ENCODE measurements around the gene PXDC1. TPM values are rescaled to one million over a fixed set of nuclear protein-coding genes. Genes with fewer than 3 reads are reported as not detected.

Gene PXDC1
- polyA plus RNA-seq, 1 donor from 2014 or later: 3.9 TPM

DNA sequence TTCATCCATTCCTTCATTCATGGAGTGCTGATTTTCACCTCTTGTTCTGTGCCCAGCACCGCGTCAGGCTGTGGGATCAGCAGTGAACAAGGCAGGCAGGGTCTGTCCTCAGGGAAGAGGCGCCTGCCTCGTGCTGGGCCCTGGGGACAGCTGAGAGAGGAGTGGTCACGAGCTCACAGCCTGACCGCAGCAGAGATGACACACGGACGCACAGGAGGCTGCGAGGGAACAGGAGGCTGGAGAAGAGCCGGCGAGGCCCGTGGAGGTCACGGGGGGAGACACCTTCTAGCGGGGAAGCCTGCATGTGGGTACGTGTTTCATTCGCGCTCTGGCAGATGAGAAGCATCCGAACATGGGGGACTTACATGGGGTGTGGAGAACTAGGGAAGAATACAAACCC, 27.5 kb downstream of the PXDC1 start:
- Histone ChIP-seq H3F3A (ENCODE audit: insufficient read depth, low read length, poor library complexity, severe bottlenecking) (no peaks in the 10 kb centered on the region), H3K27ac (ENCODE audit: low read length) (no peak overlapping the region), H3K9me2 (ENCODE audit: insufficient read depth, low read length) (no peaks in the 10 kb centered on the region), H3K36me3 (ENCODE audit: insufficient read depth, low read length) (no peaks in the 10 kb centered on the region), H4K20me1 (ENCODE audit: insufficient read depth) (no peaks in the 10 kb centered on the region), H3K79me2 (replicated peaks; ENCODE audit: insufficient read depth, low read length) (no peaks in the 10 kb centered on the region), H3K4me2 (ENCODE audit: low read length) (no peak overlapping the region), H3K9me3 (ENCODE audit: low read length) (no peaks in the 10 kb centered on the region), H3K9ac (ENCODE audit: low read length) (no peak overlapping the region), H2AFZ (ENCODE audit: low read depth, low read length) (no peak overlapping the region), H3K27me3 (ENCODE audit: insufficient read depth, low read depth, low read length) (no peaks in the 10 kb centered on the region), H3K4me3 (ENCODE audit: low read length) (no peak overlapping the region)
- no peak for TF ChIP-seq TAF1 (IDR thresholded peaks at IDR 0.05; ENCODE audit: low read depth)
- TF ChIP-seq RAD21 (conservative IDR thresholded peaks at IDR 0.05): no peak
- TF ChIP-seq EP300 (conservative IDR thresholded peaks at IDR 0.05; ENCODE audit: poor library complexity, severe bottlenecking): no peak
- TF ChIP-seq, protein P1, sequence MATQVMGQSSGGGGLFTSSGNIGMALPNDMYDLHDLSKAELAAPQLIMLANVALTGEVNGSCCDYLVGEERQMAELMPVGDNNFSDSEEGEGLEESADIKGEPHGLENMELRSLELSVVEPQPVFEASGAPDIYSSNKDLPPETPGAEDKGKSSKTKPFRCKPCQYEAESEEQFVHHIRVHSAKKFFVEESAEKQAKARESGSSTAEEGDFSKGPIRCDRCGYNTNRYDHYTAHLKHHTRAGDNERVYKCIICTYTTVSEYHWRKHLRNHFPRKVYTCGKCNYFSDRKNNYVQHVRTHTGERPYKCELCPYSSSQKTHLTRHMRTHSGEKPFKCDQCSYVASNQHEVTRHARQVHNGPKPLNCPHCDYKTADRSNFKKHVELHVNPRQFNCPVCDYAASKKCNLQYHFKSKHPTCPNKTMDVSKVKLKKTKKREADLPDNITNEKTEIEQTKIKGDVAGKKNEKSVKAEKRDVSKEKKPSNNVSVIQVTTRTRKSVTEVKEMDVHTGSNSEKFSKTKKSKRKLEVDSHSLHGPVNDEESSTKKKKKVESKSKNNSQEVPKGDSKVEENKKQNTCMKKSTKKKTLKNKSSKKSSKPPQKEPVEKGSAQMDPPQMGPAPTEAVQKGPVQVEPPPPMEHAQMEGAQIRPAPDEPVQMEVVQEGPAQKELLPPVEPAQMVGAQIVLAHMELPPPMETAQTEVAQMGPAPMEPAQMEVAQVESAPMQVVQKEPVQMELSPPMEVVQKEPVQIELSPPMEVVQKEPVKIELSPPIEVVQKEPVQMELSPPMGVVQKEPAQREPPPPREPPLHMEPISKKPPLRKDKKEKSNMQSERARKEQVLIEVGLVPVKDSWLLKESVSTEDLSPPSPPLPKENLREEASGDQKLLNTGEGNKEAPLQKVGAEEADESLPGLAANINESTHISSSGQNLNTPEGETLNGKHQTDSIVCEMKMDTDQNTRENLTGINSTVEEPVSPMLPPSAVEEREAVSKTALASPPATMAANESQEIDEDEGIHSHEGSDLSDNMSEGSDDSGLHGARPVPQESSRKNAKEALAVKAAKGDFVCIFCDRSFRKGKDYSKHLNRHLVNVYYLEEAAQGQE (IDR thresholded peaks at IDR 0.05; ENCODE audit: borderline replicate concordance): no peak
- TF ChIP-seq EZH2 (IDR thresholded peaks at IDR 0.05; ENCODE audit: borderline replicate concordance, insufficient read depth, low read length, poor library complexity, severe bottlenecking): no peak
- TF ChIP-seq, protein P2, sequence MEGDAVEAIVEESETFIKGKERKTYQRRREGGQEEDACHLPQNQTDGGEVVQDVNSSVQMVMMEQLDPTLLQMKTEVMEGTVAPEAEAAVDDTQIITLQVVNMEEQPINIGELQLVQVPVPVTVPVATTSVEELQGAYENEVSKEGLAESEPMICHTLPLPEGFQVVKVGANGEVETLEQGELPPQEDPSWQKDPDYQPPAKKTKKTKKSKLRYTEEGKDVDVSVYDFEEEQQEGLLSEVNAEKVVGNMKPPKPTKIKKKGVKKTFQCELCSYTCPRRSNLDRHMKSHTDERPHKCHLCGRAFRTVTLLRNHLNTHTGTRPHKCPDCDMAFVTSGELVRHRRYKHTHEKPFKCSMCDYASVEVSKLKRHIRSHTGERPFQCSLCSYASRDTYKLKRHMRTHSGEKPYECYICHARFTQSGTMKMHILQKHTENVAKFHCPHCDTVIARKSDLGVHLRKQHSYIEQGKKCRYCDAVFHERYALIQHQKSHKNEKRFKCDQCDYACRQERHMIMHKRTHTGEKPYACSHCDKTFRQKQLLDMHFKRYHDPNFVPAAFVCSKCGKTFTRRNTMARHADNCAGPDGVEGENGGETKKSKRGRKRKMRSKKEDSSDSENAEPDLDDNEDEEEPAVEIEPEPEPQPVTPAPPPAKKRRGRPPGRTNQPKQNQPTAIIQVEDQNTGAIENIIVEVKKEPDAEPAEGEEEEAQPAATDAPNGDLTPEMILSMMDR (IDR thresholded peaks at IDR 0.05; ENCODE audit: poor library complexity, severe bottlenecking): no peak
- no peak for TF ChIP-seq SMC3 (conservative IDR thresholded peaks at IDR 0.05; ENCODE audit: poor library complexity)
- no peak for TF ChIP-seq MXI1 (conservative IDR thresholded peaks at IDR 0.05; ENCODE audit: poor library complexity, severe bottlenecking)
- TF ChIP-seq POLR2AphosphoS5 (IDR thresholded peaks at IDR 0.05): no peak

DNA sequence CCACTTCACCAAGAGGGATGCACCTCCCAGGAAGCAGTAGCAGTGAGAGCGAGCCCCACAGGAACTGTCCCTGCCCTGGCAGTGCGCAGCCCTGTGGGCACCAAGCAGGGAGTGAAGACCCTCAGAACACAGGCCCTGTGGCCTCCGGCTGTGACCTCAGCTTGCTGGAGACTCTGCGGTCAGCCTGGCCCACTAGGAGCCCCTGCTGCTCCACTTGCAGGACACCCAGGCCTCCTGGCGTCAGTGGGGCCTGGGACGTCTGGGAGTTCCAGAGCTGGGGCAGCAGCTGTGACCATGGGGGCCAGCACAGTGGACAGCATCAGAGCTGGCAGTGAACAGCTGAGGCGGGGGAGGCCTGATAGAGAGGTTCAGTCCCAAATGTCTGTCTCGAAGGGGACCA, 28.3 kb downstream of the PXDC1 start:
- Histone ChIP-seq H3K4me2 (ENCODE audit: low read length) (no peak overlapping the region), H3K79me2 (replicated peaks; ENCODE audit: insufficient read depth, low read length) (no peaks in the 10 kb centered on the region), H3K27me3 (ENCODE audit: insufficient read depth, low read depth, low read length) (no peaks in the 10 kb centered on the region), H4K20me1 (ENCODE audit: insufficient read depth) (no peaks in the 10 kb centered on the region), H3K36me3 (ENCODE audit: insufficient read depth, low read length) (no peaks in the 10 kb centered on the region), H3K9me2 (ENCODE audit: insufficient read depth, low read length) (no peaks in the 10 kb centered on the region), H3K9me3 (ENCODE audit: low read length) (no peaks in the 10 kb centered on the region), H3K9ac (ENCODE audit: low read length) (no peak overlapping the region), H3K4me3 (ENCODE audit: low read length) (no peak overlapping the region), H2AFZ (ENCODE audit: low read depth, low read length) (no peak overlapping the region), H3F3A (ENCODE audit: insufficient read depth, low read length, poor library complexity, severe bottlenecking) (no peaks in the 10 kb centered on the region), H3K27ac (ENCODE audit: low read length) (no peak overlapping the region)
- TF ChIP-seq EP300 (conservative IDR thresholded peaks at IDR 0.05; ENCODE audit: poor library complexity, severe bottlenecking) (no peak), RAD21 (conservative IDR thresholded peaks at IDR 0.05) (no peak), SMC3 (conservative IDR thresholded peaks at IDR 0.05; ENCODE audit: poor library complexity) (no peak), MXI1 (conservative IDR thresholded peaks at IDR 0.05; ENCODE audit: poor library complexity, severe bottlenecking) (no peak), EZH2 (IDR thresholded peaks at IDR 0.05; ENCODE audit: borderline replicate concordance, insufficient read depth, low read length, poor library complexity, severe bottlenecking) (no peak)
- TF ChIP-seq, protein P1 (IDR thresholded peaks at IDR 0.05; ENCODE audit: borderline replicate concordance): no peak

Measured in neural cell (in vitro differentiated cells).